ENCODE measurements around the gene ERMAP. TPM values are rescaled to one million over a fixed set of nuclear protein-coding genes. Genes with fewer than 3 reads are reported as not detected.

Gene ERMAP
- 5.5 and 8.7 TPM in 2 replicates for total RNA-seq

GRCh38 chr1:42816585-42817439, at the start of gene ERMAP, which contains the start of gene SVBP:
TSS of gene ERMAP (plus strand) at chr1:42817122. CDS start at chr1:42830449, 13,327 bp downstream.
TSS of gene SVBP (minus strand) at chr1:42817397. CDS start at chr1:42816544, 853 bp downstream.

GRCh38 chr1:42784946-42785693, 31.8 kb upstream of the ERMAP start, which contains the start of gene TMEM269:
TSS of gene TMEM269 (plus strand) at chr1:42784991. CDS start at chr1:42789894, 4,903 bp downstream.

GRCh38 chr1:42846257-42847110, 29.6 kb downstream of the ERMAP start, which contains the start of gene ZNF691:
TSS of gene ZNF691 (plus strand) at chr1:42846613. CDS start at chr1:42849659, 3,046 bp downstream.

Other genes starting within 250 kb of the ERMAP start
- 22.2 and 28.4 TPM in 2 replicates for gene PPIH, start 158.7 kb upstream of the ERMAP start, total RNA-seq
- gene YBX1, start 134.7 kb upstream of the ERMAP start, total RNA-seq = 571 and 607 TPM in 2 replicates
- not detected in 2 replicates for gene CLDN19, start 76.9 kb upstream of the ERMAP start, total RNA-seq
- 27.9 and 31.8 TPM in 2 replicates for gene P3H1, start 50.1 kb upstream of the ERMAP start, total RNA-seq
- gene C1orf50, start 49.9 kb upstream of the ERMAP start, total RNA-seq = 2.4 and 3.8 TPM in 2 replicates
- 0.21 TPM in 1 of 2 replicates, not detected in the other for gene TMEM269, start 32.1 kb upstream of the ERMAP start, total RNA-seq
- 14.0 and 29.0 TPM in 2 replicates for gene SVBP, start 275 bp downstream of the ERMAP start, total RNA-seq
- gene ZNF691, start 29.5 kb downstream of the ERMAP start, total RNA-seq = 7.2 and 8.7 TPM in 2 replicates
- gene SLC2A1, start 141.7 kb downstream of the ERMAP start, total RNA-seq = 1,188 and 2,122 TPM in 2 replicates